ENCODE data around the gene MAP1LC3A. TPM values are rescaled to one million over a fixed set of nuclear protein-coding genes. Genes with fewer than 3 reads are reported as not detected.

Gene MAP1LC3A
- total RNA-seq, 4 donors from 2014 or later, result 22.0 to 71.6 (median 63.5) TPM

DNA sequence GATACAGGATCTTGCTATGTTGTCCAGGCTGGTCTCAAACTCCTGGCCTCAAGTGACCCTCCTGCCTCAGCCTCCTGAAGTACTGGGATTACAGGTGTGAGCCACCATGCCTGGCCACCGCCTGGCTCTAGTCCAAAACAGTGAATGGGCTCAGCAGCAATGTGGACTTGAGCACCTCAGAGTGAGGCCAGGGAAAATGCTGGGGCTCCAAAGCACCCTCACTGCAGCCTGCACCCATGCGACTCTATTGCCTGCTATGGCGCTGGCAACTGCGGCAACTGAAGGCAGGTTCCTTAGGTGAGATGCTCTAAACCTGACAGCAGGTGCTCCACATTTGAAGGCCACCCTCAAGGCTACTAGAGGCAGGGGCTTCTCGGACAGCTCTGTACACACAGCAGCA, 26.5 kb downstream of the MAP1LC3A start:
- TF ChIP-seq, protein P1, sequence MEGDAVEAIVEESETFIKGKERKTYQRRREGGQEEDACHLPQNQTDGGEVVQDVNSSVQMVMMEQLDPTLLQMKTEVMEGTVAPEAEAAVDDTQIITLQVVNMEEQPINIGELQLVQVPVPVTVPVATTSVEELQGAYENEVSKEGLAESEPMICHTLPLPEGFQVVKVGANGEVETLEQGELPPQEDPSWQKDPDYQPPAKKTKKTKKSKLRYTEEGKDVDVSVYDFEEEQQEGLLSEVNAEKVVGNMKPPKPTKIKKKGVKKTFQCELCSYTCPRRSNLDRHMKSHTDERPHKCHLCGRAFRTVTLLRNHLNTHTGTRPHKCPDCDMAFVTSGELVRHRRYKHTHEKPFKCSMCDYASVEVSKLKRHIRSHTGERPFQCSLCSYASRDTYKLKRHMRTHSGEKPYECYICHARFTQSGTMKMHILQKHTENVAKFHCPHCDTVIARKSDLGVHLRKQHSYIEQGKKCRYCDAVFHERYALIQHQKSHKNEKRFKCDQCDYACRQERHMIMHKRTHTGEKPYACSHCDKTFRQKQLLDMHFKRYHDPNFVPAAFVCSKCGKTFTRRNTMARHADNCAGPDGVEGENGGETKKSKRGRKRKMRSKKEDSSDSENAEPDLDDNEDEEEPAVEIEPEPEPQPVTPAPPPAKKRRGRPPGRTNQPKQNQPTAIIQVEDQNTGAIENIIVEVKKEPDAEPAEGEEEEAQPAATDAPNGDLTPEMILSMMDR (IDR thresholded peaks at IDR 0.05; ENCODE audit: low read depth), result no peak

DNA sequence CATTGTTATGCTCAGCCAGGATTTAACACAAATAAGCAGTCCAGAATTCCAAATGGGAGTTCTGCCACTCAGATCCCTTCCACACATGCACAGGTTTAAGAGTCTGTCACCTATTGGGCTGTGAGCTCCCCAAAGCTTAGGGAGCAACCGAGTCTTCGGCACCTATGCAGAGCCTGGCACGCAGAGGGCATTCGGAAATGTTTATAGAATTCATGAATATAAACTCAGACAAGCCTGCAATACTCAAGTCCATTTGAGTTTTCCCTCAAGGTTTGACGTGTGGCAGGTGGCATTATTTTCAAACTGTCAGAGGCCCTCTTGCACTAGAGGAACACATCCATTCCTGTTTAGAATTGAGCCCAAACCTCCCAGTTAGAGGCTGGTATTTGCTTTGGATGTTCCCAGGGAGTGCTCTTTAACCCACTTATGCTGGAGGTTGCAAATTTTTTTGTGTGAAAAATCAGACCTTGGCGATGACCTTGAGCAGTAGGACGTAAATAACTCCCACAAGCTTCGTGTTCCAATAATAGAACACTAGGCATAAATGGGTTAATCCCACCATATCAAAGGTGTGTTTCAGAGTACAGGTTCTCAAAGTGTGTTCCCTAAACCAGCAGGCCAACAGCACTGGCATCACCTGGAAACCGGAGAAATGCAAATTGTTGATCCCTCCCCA, 28.1 kb downstream of the MAP1LC3A start:
- TF ChIP-seq, protein P1 (IDR thresholded peaks at IDR 0.05; ENCODE audit: low read depth), result no peak

DNA sequence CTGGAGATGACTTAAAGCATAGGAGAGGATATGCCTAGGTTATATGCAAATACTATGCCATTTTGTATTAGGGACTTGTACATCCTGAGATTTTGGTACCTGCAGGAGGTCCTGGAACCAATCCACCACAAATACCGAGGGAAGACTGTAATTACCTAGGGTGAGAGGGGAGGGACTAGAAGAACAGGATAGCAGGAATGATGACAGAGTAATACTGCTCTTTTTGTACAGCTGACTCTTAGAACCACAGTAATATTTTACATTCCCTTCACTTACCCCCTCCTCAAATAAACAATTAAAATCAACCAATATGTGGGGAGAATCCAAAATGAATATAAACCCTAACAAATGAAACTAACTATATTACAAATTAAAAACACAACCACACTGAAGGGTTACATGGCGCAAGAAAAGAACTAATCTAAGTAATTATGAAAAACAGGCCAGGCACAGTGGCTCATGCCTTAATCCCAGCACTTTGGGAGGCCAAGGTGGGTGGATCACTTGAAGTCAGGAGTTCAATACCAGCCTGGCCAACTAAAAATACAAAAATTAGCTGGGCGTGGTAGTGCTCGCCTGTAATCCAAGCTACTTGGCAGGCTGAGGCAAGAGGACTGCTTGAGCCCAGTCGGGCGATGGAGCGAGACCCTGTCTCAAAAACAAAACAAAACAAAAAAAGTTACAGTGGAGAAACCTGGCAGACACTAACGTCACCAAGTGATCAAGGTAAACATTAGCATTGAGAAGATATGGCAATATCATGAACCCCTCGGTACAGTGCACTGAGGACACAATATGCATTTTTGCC, 37.1 kb downstream of the MAP1LC3A start:
- TF ChIP-seq, protein P1 (IDR thresholded peaks at IDR 0.05; ENCODE audit: low read depth), result no peak

DNA sequence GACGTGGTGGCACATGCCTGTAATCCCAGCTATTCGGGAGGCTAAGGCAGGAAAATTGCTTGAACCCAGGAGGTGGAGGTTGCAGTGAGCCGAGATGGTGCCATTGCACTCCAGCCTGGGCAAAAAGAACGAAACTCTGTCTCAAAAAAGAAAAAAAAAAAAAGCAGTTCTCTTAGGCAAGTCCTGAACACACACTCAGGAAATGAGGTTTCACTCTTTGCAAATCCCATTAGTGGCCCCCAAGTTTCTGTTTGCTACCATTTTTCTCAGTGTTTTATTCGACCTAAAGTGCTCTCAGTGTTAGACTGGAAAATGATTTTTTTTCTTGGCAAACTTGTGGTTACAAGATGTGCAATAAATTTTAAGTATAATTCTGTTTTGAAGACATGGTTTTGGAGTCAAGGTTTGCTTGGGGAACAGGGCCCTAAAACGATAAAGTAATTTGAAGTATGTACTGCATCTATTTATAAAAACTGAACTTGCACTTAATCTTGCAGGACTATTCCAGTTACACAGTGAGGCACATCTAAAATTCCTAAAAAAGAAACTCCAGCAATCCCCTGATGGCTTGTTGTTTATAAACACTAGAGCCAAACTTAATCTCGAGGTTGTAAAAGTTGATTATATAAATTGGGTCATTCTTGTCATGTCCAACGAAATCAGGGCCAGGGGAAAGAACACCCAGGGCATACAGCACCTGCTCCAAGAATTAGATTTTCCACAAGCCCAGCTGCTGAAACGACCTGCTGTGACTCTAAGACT, 42.6 kb downstream of the MAP1LC3A start:
- TF ChIP-seq, protein P1 (IDR thresholded peaks at IDR 0.05; ENCODE audit: low read depth), result no peak

DNA sequence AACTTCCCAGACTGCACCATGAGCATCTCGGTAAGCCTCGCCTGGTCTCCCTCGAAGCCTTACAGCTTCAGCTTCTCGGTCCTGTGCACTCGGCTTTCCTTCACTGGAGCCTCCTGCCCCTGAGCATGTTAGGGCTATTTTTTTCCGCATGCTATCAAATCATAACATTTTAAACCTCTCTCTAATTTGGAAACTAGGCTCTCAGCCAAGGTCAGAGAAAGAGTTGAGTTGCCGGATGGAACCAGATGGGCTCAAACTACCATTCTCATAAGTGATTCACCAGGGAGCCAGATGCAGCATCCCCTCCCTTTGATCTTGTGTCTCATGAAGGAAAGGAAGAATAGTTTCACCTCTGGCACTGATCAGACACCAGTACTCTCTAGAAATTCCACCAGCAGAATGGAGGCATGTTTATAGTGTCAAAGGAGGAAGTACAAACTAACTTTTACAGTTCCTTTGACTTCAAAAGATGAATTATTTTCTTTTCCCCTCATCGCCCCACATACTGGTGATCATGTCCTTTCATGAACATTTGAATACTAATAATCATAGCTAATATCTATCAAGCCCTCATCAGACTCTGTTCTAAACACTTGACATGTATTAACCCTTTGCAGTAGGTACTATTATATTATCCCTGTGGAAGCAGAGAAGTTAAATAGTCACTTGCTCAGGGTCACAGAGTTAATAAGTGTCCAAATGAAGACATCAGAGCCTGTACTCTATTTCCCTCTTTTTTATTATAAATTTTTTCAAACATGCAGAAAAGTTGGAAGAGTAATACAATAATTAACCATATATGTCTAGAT, 46.7 kb downstream of the MAP1LC3A start:
- TF ChIP-seq, protein P1 (IDR thresholded peaks at IDR 0.05; ENCODE audit: low read depth), result no peak

DNA sequence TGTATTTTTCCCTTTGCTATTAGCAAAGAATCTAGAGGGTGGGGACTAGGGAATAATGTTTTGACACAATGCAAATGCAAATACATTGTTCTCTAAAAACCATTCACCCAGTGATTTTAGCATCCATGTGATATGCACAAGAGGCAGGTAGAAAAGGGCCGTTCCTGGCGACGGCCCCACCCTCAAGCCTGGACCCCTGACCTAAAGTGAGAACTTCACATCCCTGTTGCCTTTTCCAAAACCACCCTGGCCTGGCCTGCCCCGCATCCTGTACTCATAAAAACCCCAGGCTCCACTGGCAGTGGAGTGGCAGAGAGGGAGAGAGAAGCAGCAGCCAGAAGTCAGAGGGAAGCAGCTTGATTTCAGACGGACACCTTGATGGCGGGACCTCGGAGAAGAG, 48.5 kb downstream of the MAP1LC3A start:
- TF ChIP-seq, protein P1 (IDR thresholded peaks at IDR 0.05; ENCODE audit: low read depth), result no peak

Small RNA genes lying within 50 kb of the gene (small RNA-seq; reads per million reads assigned to genes)
- gene RF00019, result 0.49 reads per million

Other genes starting within 250 kb of the MAP1LC3A start
- 100 to 1,000 TPM in 1 of 4 donors, 10 to 100 TPM in 3; 59.0 to 178 (median 74.2) TPM for gene ITCH, start 195.4 kb upstream of the MAP1LC3A start, total RNA-seq
- gene DYNLRB1, start 42.3 kb upstream of the MAP1LC3A start, total RNA-seq, result 100 to 1,000 TPM; 111 to 206 (median 122) TPM
- gene PIGU, start 118.4 kb downstream of the MAP1LC3A start, total RNA-seq, result 10 to 100 TPM in 1 of 4 donors, 1 to 10 TPM in 3; 5.7 to 13.9 (median 7.7) TPM
- gene TP53INP2, start 145.6 kb downstream of the MAP1LC3A start, total RNA-seq, result 10 to 100 TPM in 1 of 4 donors, 1 to 10 TPM in 3; 4.4 to 17.1 (median 6.2) TPM

All from subcutaneous adipose tissue (tissue), 4 donors.